ENCODE results near the gene MEIOSIN. TPM values are rescaled to one million over a fixed set of nuclear protein-coding genes. Genes with fewer than 3 reads are reported as not detected.

MEIOSIN gene
- total and polyA plus RNA-seq, 2 of the 13 experiments (the other 11 are each of a cell fraction or from before 2014, with no cell fraction given) = not detected

GRCh38 chr19:45779231-45780145, 46.2 kb downstream of the MEIOSIN start (continued):
- TF ChIP-seq ZNF646 (CRISPR knock-in tag; IDR thresholded peaks at IDR 0.05) (no peak), ZNF362 (CRISPR knock-in tag; IDR thresholded peaks at IDR 0.05; ENCODE audit: borderline replicate concordance) (no peak), MED13 (CRISPR knock-in tag; IDR thresholded peaks at IDR 0.05) (no peak), BCL6 (CRISPR knock-in tag; IDR thresholded peaks at IDR 0.05) (no peak), HNRNPH1 (optimal IDR thresholded peaks at IDR 0.05; ENCODE audit: low read depth, low read length) (no peak), SIN3B (IDR thresholded peaks at IDR 0.05; ENCODE audit: low read length) (no peak), ZFP62 (CRISPR knock-in tag; IDR thresholded peaks at IDR 0.05) (no peak), HOXD1 (CRISPR knock-in tag; IDR thresholded peaks at IDR 0.05) (no peak), ZNF333 (CRISPR knock-in tag; IDR thresholded peaks at IDR 0.05; ENCODE audit: borderline replicate concordance) (no peak), ZSCAN30 (CRISPR knock-in tag; IDR thresholded peaks at IDR 0.05) (no peak), KLF11 (CRISPR knock-in tag; IDR thresholded peaks at IDR 0.05) (no peak), PAWR (CRISPR knock-in tag; IDR thresholded peaks at IDR 0.05; ENCODE audit: borderline replicate concordance) (no peak), ZBTB38 (CRISPR knock-in tag; IDR thresholded peaks at IDR 0.05) (0 out of 2 replicates have a peak, but pooled peaks have one; percentile 18), ZNF589 (CRISPR knock-in tag; conservative IDR thresholded peaks at IDR 0.05) (no peak), ATF7-NPFF (CRISPR knock-in tag; IDR thresholded peaks at IDR 0.05; ENCODE audit: low read depth) (no peak), ZKSCAN8 (CRISPR knock-in tag; IDR thresholded peaks at IDR 0.05; ENCODE audit: borderline replicate concordance) (no peak), AKAP8 (CRISPR knock-in tag; IDR thresholded peaks at IDR 0.05) (0 out of 2 replicates have a peak, but pooled peaks have one; percentile 19), RBM22 (optimal IDR thresholded peaks at IDR 0.05; ENCODE audit: low read length) (no peak), ZNF20 (CRISPR knock-in tag; IDR thresholded peaks at IDR 0.05) (no peak), BHLHE40 (IDR thresholded peaks at IDR 0.05; ENCODE audit: low read length) (no peak), ZNF550 (CRISPR knock-in tag; IDR thresholded peaks at IDR 0.05; ENCODE audit: borderline replicate concordance) (no peak)

Measured in HepG2 (cell line).